Endometrium (tissue), 2 donors: ENCODE results near the gene OR11A1.

Source experiments
- FAIRE-seq: peaks from 2 replicates; lab custom pipeline; 2012; peaks lifted over from hg19 to GRCh38; lab: Jason Lieb, UNC
- donor health status: control.
- donor health status: control.

The OR11A1 gene, protein sequence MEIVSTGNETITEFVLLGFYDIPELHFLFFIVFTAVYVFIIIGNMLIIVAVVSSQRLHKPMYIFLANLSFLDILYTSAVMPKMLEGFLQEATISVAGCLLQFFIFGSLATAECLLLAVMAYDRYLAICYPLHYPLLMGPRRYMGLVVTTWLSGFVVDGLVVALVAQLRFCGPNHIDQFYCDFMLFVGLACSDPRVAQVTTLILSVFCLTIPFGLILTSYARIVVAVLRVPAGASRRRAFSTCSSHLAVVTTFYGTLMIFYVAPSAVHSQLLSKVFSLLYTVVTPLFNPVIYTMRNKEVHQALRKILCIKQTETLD

DNA sequence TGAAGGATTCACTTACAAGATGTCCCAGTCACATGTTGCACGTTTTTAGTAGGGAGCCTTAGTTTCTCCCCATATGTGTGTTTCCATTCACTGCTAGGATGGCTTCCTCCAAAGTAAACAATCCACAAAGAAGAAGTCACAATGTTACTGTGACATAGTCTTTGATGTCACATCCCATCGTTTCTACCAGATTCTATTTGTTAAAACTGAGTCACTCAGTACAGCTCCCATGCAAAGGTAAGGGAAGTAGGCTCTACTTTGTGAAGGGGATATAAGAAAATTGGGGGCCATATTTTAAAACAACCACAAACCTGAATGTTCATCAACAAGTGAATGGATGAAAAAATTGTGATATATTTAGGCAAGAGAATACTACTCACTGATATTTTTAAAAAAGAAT lies at the start of gene OR11A1, which contains the start of gene OR2H1:
Gene OR11A1 (minus strand): TSS at position 101 of the 400 bp plus-strand sequence. CDS start 29,430 bp downstream, outside the sequence.
Gene OR2H1 (plus strand): TSS at position 185 of the 400 bp plus-strand sequence. CDS start 4,615 bp downstream, outside the sequence.
- FAIRE-seq: no peak

GRCh38 chr6:29506446-29507067 lies 49.7 kb upstream of the OR11A1 start:
- no peak for FAIRE-seq

- no peak for FAIRE-seq
Measured at GRCh38 chr6:29505808-29506207, 48.9 kb upstream of the OR11A1 start.

DNA sequence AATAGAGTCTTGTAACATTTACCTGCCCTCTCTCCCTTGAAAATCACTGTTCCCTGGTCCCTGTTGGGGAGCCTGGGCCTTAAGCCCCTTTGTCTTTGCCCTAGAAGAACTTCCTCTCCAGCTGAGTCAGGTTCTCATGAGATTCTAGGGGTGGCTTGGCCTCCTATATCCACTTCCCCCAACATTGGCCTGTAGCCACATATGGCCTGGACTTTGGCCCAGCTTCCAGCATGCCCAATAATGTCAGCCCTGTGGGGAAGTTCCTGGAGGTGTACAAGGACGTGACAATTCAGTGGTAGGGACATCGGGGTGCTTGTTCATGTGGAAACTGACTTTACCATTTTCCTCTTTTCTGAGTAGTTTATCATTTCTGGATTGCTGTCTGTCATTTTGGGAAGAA lies 48.1 kb upstream of the OR11A1 start:
- no peak for FAIRE-seq

DNA sequence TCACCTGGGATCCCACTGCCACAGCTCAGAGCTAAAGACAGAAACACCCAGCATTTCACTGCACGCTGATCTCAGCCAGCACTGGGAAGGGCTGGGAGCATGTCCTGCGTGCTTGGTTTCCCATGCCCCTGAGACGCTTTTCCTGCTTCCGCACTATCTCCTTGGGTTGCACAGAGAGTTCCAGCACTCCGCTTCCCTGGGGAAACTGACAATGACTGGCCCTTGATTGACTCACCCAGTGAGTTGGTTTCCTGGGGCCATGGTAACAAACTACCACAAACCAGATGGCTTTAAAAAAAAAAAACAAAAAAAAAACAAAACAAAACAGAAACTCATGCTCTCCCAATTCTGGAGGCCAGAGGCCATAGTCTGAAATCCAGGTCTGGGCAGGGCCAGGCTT lies 45.7 kb upstream of the OR11A1 start:
- FAIRE-seq: no peak

DNA sequence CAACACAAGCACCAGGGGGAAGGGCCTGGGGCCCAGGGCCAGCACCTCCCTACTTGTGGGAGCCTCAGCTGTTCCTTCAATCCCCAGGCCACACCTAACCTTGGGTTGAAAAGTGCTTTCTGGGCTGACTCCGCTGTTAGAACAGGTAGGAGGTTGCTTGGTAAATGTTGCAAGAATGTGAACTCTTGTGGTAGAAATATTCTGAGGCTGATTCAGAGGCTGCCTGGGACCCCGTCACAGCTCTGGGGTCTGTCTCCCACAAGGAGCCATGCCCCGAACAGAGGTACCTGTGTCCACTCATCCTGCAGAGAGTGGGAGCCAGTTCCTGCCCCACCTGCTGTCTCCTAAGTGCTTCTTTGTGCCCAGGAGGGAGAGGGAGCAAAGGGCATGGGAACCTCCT lies 45.3 kb upstream of the OR11A1 start:
- no peak for FAIRE-seq

GRCh38 chr6:29501106-29501505 lies 44.2 kb upstream of the OR11A1 start:
- no peak for FAIRE-seq

DNA sequence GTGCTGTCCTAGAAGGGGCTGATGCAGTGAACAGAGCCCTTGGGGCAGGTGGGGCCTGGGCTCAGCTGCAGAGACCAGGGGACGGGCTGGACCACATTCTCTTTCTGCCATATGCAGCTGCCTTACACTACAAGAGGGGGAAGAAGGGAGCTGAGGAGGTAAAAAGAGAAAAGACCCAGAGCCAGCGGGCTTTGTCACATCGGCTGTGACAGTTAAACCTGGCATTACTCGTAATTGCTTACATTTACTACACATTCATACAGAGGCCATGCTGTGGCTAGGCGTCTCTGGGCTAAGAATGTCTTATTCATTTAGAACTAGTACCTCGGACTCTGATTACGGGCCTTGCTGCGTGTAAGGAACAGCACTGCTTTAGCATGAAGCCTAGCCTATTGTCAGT lies 43.7 kb upstream of the OR11A1 start:
- no peak for FAIRE-seq

GRCh38 chr6:29499704-29500103 lies 42.8 kb upstream of the OR11A1 start:
- FAIRE-seq: no peak

- FAIRE-seq: no peak
Measured at GRCh38 chr6:29496961-29497360, 40.1 kb upstream of the OR11A1 start.

DNA sequence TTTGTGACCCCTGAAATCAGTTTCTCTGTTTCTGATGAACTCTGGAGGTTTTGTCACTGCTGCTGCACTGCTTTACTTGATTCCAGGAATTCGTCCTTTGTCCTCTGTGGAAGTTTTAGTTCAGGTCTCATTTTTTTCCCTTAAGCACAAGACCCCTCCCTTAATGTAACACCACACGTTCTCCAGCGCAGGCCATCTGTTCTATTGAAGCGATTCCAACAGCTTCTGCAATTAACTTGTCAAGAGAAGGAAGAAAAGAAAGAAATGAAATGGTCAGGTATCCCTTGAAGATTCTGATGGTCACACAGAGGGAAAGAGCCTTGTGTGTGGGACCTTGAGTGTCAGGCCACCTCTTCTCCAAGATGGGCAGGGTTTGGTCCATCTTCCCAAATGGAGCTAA lies 38.7 kb upstream of the OR11A1 start:
- FAIRE-seq: no peak

- no peak for FAIRE-seq
Measured at GRCh38 chr6:29494131-29494530, 37.3 kb upstream of the OR11A1 start.

DNA sequence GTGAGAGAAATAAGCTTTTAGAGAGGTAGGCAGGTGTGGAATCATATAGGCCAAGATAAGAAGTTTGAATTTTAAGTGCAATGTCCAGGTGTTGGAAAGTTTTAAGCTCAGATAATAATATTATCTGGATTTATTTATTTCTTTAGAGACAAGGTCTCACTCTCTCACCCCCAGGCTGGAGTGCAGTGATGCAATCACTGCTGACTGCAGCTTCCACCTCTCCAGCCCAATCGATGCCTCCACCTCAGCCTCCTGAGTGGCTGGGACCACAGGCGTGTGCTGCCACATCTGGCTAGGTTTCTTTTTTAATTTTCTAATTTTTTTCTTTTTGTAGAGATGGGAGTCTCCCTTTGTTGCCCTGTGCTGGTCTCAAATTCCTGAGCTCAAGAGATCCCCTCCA lies 36.4 kb upstream of the OR11A1 start:
- no peak for FAIRE-seq

- no peak for FAIRE-seq
Measured at GRCh38 chr6:29491574-29491973, 34.7 kb upstream of the OR11A1 start.

- no peak for FAIRE-seq
Measured at GRCh38 chr6:29490552-29490951, 33.7 kb upstream of the OR11A1 start.

- FAIRE-seq: no peak
Measured at GRCh38 chr6:29490055-29490454, 33.2 kb upstream of the OR11A1 start.

DNA sequence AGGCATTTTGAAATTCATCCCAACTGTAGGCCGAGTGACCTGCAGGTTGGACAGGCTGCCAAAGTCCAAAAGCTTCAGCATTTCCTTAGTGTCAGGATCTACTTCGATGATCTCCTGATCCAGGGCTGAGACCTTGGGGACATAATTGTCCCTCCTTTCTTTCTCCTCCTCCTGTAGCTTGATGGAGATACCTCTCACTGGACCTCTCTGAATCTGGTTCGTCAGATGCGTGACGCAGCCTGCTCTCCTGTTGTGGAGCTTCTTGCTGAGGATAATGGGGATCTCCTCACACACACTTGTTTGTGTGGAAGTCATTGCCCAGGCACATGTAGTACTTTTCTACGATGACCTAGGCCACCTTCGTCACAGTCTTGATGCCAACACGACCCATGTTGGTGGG lies 32.4 kb upstream of the OR11A1 start:
- FAIRE-seq: no peak

DNA sequence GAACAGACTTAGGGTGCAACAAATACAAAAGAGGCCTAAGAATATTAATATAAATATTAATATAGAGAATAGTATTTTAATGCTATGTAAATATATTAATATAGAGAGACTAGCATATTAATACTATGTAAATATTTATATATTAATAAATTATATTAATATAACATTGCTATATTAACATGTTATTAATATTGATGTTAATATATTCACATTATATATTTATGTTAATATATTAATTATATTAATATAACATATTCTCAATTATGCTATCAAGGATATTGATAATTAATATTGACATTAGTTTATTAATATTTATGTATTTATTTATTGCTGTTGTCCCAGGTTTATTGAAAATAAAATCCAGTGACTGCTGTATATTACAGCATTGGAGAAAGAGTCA lies 32.0 kb upstream of the OR11A1 start:
- peak; percentile 62 for FAIRE-seq

- no peak for FAIRE-seq
Measured at GRCh38 chr6:29487660-29488059, 30.8 kb upstream of the OR11A1 start, which contains the start of gene MAS1L. Gene MAS1L, minus strand, starts transcription at chr6:29487956. Its CDS starts 54 bp downstream, at chr6:29487902.

DNA sequence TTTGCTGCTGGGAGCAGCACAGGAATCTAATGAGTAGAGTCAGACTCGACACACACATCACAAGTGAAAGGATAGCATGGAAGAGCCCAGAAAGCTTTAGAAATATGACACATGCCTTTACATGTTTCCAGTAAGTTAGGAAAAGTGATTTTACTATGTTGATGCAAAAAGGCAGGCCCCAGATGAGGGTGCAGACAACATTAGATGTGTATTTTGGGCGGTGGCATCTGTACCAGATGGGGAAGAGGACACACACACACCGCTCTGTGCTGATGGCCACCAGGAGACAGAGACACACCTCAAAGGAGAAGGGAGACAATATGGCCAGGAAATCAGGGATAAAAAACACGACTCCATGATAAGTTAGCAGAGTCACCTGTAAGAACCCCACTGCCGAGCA lies 30.3 kb upstream of the OR11A1 start:
- FAIRE-seq: no peak

DNA sequence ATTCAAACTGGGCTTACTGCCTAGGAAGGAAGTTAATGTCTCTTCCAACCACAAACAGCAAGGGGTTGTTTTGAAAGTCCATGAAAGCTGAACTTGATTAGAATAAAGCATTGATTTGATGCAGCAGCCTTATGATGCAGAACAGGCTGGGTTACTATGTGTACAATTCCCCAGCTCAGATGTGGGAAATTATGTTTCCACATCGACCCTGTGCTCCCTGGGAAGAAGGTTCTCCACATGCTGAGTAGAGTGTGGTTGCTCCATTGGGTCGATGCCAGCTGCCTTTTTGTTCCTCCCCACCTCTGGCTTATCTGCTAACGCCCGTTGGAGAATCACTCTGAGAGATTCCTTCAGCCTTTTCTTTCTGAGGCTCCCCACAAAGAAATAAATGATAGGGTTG lies 29.7 kb upstream of the OR11A1 start:
- no peak for FAIRE-seq

GRCh38 chr6:29483735-29484134 lies 26.9 kb upstream of the OR11A1 start:
- FAIRE-seq: no peak

- FAIRE-seq: no peak
Measured at GRCh38 chr6:29483186-29483585, 26.3 kb upstream of the OR11A1 start.

GRCh38 chr6:29479560-29479959 lies 22.7 kb upstream of the OR11A1 start:
- no peak for FAIRE-seq
